ENCODE data around the gene ARAP1.

ARAP1 gene

DNA sequence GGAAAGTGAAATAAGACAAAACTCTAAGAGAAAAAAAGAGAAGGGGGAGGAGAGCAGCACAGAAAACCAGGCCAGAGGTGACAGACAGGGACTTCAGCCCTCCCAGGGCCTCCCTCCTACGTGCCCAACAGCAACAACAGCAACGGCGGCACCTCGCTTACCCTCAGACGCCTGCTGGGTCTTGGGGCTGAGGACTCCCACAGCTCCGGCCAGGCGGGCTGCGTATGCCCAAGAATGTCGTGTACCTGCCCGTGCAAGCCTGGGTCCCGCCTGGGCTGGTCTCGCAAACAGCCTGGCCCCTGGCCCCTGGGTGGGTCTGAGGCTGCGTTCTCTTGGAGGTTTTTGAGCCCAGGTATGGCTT is 30.5 kb downstream of the ARAP1 start:
- DNase-seq = peak; percentile 51

- DNase-seq = no peak
These were observed 30.9 kb downstream of the ARAP1 start for GRCh38 chr11:72721276-72721675.

DNA sequence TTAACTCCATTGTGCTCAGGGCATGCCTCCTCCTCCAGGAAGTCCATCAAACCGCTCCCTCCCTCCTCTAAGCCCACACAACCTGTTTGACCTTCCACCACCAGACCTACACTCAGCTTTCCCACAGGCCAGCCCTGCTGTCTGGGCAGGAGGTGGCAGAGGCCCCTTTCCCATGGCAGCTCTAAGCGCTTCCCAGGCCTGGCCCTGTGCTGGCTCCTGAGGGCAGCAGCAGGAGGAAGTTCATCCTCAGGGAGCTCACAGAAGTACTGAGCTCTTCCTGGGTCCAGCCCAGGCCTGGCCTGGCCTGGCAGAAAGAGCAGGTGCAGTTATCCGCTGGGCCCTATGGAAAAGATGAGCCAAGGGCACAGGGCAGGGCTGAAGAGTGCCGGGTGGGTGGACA is 31.4 kb downstream of the ARAP1 start:
- no peak for DNase-seq

GRCh38 chr11:72720047-72720446 is 32.2 kb downstream of the ARAP1 start:
- DNase-seq = no peak

DNA sequence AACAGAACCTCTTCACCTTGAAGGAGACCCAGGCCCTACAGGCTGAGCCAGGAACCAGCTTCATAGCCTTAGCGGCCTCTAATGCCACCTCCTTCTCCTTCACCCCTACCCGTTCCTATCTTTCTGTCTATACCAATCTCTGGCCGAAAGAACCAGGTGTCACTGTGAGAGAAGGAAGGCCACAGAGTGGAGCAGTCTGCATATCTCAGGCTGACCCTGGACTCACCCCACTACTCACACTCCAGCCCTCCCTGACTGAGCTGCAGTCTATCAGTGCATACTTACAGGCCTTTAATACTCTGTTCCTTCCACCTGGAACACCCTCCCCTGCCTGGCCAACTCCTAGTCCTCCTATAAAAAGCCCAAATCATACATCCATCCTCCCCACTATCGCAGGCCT is 32.7 kb downstream of the ARAP1 start:
- DNase-seq = no peak

- no peak for DNase-seq
These were observed 33.1 kb downstream of the ARAP1 start for GRCh38 chr11:72719144-72719543.

DNA sequence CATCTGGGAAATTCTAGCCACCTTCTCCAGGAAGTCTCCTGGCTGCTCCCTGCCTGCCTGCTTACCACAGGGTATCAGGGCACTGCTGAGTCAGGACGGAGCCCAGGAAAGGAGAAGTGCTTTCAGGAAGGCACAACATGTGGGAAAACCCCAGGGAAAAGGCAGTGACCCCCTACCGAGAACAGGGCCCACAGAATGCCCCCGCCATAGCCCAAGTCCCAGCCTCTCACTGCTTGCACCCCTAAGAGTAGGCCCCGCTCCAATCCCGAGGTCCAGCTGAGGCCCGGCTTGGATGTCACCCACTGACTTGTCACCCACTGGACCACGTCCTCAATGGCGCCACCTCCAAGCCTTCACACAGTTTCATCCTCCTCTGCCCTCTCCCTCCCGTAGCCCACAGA is 34.1 kb downstream of the ARAP1 start:
- no peak for DNase-seq

GRCh38 chr11:72716788-72717435 is 35.3 kb downstream of the ARAP1 start:
- DNase-seq = no peak

- peak; percentile 38 for DNase-seq
These were observed 35.9 kb downstream of the ARAP1 start for GRCh38 chr11:72716290-72716689.

GRCh38 chr11:72712841-72713240 is 39.4 kb downstream of the ARAP1 start:
- no peak for DNase-seq

DNA sequence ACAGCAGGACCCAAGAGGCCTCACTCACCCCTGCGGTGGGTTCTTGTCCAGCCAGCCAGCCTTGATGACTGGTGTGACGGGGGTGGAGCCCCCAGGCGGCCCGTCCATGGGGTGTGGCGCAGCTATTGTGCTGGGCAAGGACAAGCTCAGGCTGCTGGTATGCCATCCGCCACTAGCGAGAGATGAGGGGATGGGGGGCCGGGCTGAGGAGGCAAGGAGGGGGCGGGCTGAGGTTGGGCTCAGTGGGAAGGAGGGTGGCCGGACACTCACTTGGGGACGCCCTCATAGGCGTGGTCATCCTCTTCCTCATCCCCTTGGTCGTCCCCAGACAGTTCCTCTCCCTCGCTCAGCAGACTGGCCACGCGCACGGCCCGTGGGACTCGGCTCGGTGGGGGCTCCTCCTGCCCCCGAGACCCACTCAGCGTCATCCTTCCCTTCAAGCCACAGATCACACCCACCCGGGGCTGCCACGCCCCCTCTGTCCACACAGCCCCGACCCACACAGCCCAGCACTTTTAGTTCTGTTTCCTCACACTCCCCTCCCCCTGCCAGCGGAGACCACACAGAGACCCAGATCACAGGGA is 39.9 kb downstream of the ARAP1 start:
- no peak for DNase-seq

DNA sequence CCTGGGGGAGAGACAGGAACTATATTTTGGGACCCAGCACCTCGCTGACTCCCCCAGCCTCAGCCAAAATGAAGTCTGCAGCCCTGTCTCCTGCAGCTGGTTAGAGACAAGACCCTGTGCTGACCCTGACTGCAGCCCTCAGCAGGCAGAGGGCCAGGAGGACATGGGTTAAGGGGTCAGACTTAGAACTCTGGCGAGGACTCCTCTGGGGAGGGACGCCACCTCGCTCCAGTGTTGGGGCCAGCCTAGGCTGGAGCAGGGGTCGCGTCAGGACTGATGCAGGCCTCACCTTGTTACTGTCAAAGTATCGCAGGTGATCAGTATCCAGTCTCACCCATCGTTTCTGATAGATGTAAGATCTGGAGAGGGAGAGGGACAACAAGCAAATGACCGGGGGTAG is 41.1 kb downstream of the ARAP1 start:
- no peak for DNase-seq

DNA sequence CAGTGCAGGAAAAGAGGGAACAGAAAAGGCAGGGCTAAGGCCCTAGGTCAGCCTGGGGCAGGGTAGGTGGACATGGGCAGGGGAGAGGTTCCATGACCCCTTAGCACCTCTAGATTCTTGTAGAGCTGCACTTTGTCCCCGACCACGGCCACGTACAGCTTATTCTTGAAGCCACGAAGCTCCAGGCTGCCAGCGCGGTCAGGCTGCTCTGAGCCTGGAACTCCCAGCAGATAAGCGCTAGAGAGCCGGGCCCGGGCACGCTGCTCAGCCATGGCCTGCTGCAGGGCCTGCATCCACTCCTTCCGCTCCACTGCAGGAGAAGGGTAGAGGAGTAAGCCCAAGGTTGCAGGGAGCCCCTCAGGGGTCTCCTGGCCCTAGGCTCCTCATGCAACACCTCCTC is 41.9 kb downstream of the ARAP1 start:
- DNase-seq = no peak

DNA sequence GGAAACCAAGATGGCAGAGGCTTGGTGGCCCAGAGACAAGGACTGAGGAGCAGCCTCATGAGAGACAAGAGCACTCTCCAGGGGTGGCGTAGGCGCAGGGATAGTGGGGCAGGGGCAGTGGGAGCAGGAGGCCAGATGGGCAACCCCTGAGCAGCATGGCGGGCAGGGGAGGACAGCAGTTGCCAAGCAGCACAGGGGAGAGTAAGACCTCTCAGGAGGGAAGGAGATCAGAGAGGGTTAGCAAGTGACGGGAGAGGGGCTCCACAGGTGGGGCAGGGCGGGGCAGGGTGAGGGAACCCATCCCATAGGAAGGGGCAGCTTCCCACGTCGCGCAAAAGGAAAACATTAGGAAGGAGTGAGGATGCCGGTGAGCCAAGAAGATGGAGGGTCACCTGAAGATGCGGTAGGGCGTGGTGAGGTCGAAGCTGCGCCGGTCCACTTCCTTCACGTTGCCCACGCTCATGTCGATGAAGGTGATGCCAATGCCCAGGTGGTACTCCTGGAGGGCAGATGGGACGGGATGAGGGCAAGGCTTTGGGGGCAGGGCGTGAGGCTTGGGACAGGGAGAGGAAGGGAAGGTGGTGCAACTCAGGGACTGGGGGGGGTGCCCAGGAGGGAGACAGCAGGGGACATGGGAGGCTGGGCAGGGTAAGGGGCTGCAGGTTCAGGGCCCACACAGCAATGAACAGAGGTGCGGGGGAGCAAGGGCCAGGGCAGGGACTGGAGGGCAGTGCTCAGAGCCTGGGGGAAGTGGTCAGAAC is 42.5 kb downstream of the ARAP1 start:
- no peak for DNase-seq

DNA sequence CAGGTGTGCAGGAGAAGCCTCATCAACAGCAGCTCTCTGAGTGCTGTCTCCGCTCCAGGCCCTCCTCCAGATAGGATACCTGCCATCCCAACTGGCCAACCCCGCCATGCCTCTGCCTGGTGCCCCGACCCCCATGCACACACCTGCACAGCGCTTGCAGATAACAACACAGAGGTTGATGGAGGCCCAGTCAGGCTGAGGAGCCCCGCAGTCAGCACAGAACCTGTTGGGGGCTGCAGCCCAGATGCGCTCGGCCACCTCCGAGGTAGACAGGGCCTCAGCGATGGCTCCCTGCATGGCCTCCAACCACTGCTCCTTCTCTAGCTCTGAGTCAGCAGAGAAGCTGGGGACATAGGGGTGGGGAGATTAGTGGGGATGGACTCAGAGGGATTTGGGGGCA is 45.2 kb downstream of the ARAP1 start:
- DNase-seq = no peak

- no peak for DNase-seq
These were observed 45.6 kb downstream of the ARAP1 start for GRCh38 chr11:72706579-72706978.

DNA sequence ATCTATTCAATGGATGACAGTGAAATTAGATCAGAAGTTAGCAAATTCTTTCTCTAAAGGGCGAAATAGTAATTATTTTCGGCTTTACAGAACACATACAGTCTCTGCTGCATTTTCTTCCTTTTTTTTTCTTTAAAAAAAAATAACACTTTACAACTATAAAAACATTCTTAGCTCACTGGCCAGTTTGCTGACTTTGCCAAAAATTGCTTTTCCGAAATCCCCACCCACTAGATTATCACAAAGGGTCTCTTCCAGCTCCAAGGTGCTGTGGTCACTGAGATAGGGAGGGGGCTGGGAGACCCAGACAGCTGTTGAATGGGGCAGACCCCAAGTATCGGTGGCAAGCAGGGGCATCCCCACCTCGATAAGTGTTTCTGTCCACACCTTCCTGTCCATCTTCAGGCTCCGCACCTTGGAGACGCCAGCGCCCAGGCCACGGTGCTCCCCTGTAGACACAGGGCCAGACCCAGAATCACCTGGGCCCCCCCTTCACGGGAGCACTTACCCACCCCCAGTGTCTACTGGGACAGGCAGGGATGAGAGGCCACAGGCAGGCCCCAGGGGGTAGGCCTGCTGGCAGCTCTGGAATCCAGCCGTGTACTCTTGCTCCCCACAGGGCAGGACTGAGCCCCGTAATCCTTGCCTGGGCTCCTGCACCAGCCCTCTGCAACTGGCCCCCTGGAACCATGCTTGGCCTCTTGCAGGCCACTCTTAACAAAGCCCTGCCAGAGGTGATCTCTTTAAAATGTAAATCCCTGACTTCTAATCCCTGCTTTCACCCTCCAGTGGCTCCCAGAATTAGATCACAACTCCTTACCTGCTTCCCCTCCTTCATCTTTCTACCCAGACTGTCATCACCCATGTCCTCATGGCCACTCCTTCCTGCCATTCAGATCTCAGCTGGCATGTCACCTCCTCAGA is 46.5 kb downstream of the ARAP1 start:
- DNase-seq = no peak

GRCh38 chr11:72704783-72705265 is 47.4 kb downstream of the ARAP1 start:
- DNase-seq = no peak

- no peak for DNase-seq
These were observed 48.0 kb downstream of the ARAP1 start for GRCh38 chr11:72704028-72704782.

DNA sequence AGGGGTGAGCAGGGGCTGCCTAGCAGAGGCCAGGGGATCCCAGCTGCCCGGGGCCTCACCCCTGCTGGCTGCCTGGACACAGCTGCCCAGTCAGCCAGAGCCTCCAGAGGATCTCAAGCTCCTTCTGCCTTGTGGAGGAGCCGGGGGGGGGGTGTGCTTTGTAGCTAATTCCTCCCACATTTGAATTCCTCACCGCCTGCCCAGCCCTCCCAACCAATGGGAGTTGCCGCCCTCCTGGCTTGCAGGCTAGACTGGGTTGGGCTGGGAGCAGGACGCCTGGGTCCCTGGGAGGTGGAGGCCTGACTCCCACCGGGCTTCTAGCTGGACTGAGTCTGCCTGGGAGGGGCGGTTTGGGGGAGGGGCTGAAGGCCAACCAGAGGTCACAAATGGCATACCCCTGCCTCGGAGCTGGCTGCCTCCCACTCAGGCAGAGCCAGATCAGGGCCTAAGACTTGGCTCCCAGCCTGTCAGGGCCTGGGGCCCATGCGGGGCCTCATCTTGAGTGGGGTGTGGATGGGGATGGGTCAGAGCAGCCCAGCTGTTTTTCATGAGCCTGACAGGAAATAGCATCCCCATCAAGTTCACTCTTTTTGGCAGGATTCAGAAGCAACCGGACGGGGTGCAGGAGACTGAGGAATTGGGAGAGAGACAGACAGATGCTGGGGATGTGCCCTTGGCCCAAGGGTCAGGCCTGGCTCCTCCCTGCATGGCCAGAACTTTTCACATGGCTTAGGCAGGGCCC is 48.8 kb downstream of the ARAP1 start:
- DNase-seq = no peak

DNA sequence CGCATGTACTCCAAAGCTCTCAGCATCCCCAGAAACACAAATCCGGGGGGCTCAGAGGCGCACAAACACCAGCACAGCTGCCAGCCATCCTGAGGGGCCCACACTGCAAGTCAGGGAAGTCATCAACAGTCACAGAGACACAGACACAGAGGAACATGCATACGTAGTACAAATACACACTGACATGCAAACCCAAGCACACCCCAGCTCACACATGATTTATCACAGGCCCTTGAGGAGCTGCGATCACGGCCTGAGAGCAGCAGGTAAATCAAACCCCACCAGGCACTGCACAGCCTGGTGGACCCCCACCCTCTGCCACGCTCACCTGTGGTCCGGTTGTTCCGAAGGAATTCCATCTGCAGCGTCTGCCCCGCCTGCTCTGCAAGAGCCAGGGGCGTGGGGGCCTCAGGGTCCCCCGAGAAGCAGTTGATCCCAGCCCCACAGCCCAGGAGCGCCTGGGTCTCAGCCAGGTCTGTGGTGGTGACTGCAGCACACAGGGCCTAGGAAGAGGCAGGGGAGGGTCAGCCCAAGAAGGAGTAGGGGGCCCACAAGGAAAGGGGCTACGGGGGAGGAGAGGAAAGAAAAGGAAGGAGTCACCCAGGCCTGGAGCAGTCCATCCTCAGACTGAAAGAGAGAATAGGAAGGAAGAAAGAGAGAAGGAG is 49.5 kb downstream of the ARAP1 start:
- no peak for DNase-seq

All from DMS79 (cell line).